RWPE1 (cell line): Measurements from ENCODE around the gene RAB11FIP2.

Experiments
- CTCF ChIA-PET: fragments of 350-600 bp; sonication (Branson Sonifier 250); formaldehyde crosslinking; extraction: SDS; loops from one replicate; lab custom pipeline; 2021; lab: Yijun Ruan, JAX
- POLR2A ChIA-PET: fragments of 400-600 bp; formaldehyde crosslinking; extraction: SDS; loops from one replicate; lab custom pipeline; 2020; ENCODE audit warnings: antibody characterized with exemption; ENCODE audit not compliant: low non-redundant PET; lab: Yijun Ruan, JAX
- DNase-seq: peaks from one replicate; pipeline ENCODE4 v3.0.0; 2012; ENCODE audit warnings: low spot score
- H3K27ac ChIP-seq: fragments of 450-650 bp; 2 replicates; pipeline ENCODE4 v1.5.1; 2017
- CTCF ChIP-seq: fragments of 450-650 bp; conservative IDR thresholded peaks from 2 replicates; pipeline ENCODE4 v1.5.1; 2017; ENCODE audit warnings: low read depth, mild to moderate bottlenecking

RAB11FIP2 gene

GRCh38 chr10:118012952-118013525, 33.7 kb downstream of the RAB11FIP2 start:
- DNase-seq: no peak
- H3K27ac ChIP-seq: no peak overlapping the region
- ChIA-PET CTCF (no interaction called here), POLR2A (no interaction called here)
- no peak for TF ChIP-seq CTCF

- DNase-seq: no peak
- no peak for TF ChIP-seq CTCF
- ChIA-PET POLR2A (no interaction called here), CTCF (interaction anchor here (0.7 kb wide), 1 partner anchor 22 kb away, joined by 3 read pairs; no protein-coding TSS in a partner anchor)
- no peak overlapping the region for H3K27ac ChIP-seq
Observed at GRCh38 chr10:118007773-118008172, 39.0 kb downstream of the RAB11FIP2 start.

GRCh38 chr10:118003126-118003525, 43.6 kb downstream of the RAB11FIP2 start:
- TF ChIP-seq CTCF: no peak
- H3K27ac ChIP-seq: no peak overlapping the region
- no peak for DNase-seq
- CTCF ChIA-PET: no interaction called here
- POLR2A ChIA-PET: no interaction called here

GRCh38 chr10:118002581-118002980, 44.2 kb downstream of the RAB11FIP2 start:
- no peak overlapping the region for H3K27ac ChIP-seq

GRCh38 chr10:117997673-117998072, 49.1 kb downstream of the RAB11FIP2 start:
- H3K27ac ChIP-seq: no peak overlapping the region
- no peak for DNase-seq
- TF ChIP-seq CTCF: no peak
- CTCF ChIA-PET: no interaction called here
- POLR2A ChIA-PET: no interaction called here

More at GRCh38 chr10:118002581-118002980, 44.2 kb downstream of the RAB11FIP2 start:
- CTCF ChIA-PET: no interaction called here
- peak; percentile 15 for DNase-seq
- no peak for TF ChIP-seq CTCF
- POLR2A ChIA-PET: no interaction called here

- DNase-seq: no peak
- ChIA-PET POLR2A (no interaction called here), CTCF (interaction anchor here (0.6 to 0.7 kb wide), 3 partner anchors 33 to 271 kb away, joined by 3 to 7 read pairs (median 5); no protein-coding TSS in a partner anchor)
- no peak for TF ChIP-seq CTCF
- no peak overlapping the region for H3K27ac ChIP-seq
Observed at GRCh38 chr10:117996709-117997108, 50.0 kb downstream of the RAB11FIP2 start.
